SK-N-MC (cell line): Measurements from ENCODE around the gene UNC119B.
"Not testable (repeated sequence)": the region's sequence is repeated elsewhere in the genome, so short reads cannot be mapped to it uniquely, and the experiment has no call there.

Experiments
- DNase-seq: peaks from one replicate; pipeline ENCODE4 v3.0.0-alpha.2; 2011; ENCODE audit warnings: low read depth, low spot score
- H3K27ac ChIP-seq: fragments of 200-600 bp; sonication (generic); 2 replicates; pipeline ENCODE4 v1.5.1; 2016; ENCODE audit warnings: mixed run types
- H3K36me3 ChIP-seq: fragments of 200-600 bp; sonication (generic); 2 replicates; pipeline ENCODE4 v1.6.1; 2017; ENCODE audit warnings: antibody characterized with exemption, low read length, mixed read lengths; ENCODE audit not compliant: insufficient read depth
- H3K4me3 ChIP-seq: fragments of 200-600 bp; sonication (generic); 2 replicates; pipeline ENCODE4 v1.5.1; 2016
- H3K9ac ChIP-seq: fragments of 200-600 bp; sonication (generic); 2 replicates; pipeline ENCODE4 v1.8.0; 2017; ENCODE audit warnings: mixed run types, mixed read lengths; ENCODE audit not compliant: insufficient read length
- H3K9me3 ChIP-seq: fragments of 200-600 bp; sonication (generic); 2 replicates; pipeline ENCODE4 v1.6.1; 2017; ENCODE audit warnings: low read depth, mild to moderate bottlenecking, antibody characterized with exemption, low read length, moderate library complexity, mixed read lengths
- EZH2 ChIP-seq: fragments of 200-600 bp; sonication (generic); IDR thresholded peaks from one replicate; pipeline ENCODE4 v1.6.1; 2017; ENCODE audit warnings: antibody characterized with exemption
- FOXP2 ChIP-seq: optimal IDR thresholded peaks from 2 replicates; pipeline ENCODE3; 2011; ENCODE audit warnings: mild to moderate bottlenecking, moderate library complexity; ENCODE audit not compliant: insufficient read depth; ENCODE audit errors: extremely low read length, control extremely low read depth
- POLR2AphosphoS5 ChIP-seq: IDR thresholded peaks from 2 replicates; pipeline ENCODE4 v1.6.1; 2012; ENCODE audit warnings: mild to moderate bottlenecking, low read depth, low read length, borderline replicate concordance

The UNC119B gene

GRCh38 chr12:120710031-120710804, at the start of gene UNC119B:
UNC119B (plus strand) TSS chr12:120710458; CDS start chr12:120710475, 17 bp downstream.
- H3K27ac ChIP-seq, result 0 out of 2 replicates have a peak within 1 kb of the TSS, but pooled peaks have one; percentile 6
- peaks cover 22% of the 10 kb centered on the region for H3K36me3 ChIP-seq
- H3K4me3 ChIP-seq, result peak within 1 kb of the TSS; percentile 91
- TF ChIP-seq FOXP2, result no peak
- peak; percentile 76; the same call in 1 of the 2 replicates for TF ChIP-seq POLR2AphosphoS5
- DNase-seq, result no peak
- peak within 1 kb of the TSS; percentile 91 for H3K9ac ChIP-seq
- H3K9me3 ChIP-seq, result no peaks in the 10 kb centered on the region

DNA sequence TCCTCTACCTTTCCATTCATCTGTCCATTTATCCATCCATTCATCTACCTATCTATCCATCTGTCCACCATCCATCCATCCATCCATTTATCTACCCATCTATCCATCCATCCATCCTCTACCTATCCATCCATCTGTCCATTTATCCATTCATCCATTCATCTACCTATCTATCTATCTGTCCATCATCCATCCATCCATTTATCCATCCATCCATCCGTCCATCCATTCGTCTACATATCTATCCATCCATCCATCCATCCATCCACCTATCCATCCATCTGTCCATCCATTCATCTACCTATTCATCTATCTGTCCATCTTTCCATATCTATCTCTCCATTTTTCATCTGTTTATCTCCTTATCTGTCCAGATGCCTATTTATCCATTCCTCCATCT, 48.8 kb upstream of the UNC119B start:
- Histone ChIP-seq H3K36me3 (no peaks in the 10 kb centered on the region), H3K9me3 (no peaks in the 10 kb centered on the region), H3K27ac (no peak overlapping the region), H3K4me3 (no peak overlapping the region), H3K9ac (no peak overlapping the region)
- DNase-seq, result no peak
- TF ChIP-seq POLR2AphosphoS5 (no peak), FOXP2 (no peak), EZH2 (no peak)

DNA sequence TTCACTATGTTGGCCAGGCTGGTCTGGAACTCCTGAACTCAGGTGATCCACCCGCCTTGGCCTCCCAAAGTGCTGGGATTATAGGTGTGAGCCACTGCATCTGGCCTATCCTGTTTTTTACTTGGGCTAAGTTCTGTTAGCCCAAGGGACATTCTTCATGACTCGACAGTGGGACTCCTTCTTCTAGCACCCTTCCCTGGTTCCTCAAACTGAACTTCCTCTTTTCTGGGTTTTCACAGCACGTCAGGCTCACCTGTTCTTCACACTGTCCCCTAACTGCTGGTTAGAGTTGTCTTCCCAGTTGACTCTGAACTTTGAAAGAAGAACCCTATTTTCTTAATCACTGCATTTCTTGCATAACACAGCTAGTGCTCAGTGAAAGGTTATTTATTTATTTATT, 47.4 kb upstream of the UNC119B start:
- DNase-seq, result no peak
- H3K4me3 ChIP-seq, result no peak overlapping the region
- no peaks in the 10 kb centered on the region for H3K36me3 ChIP-seq
- H3K9ac ChIP-seq, result no peak overlapping the region
- no peak overlapping the region for H3K27ac ChIP-seq
- no peaks in the 10 kb centered on the region for H3K9me3 ChIP-seq
- TF ChIP-seq EZH2, result no peak
- TF ChIP-seq POLR2AphosphoS5, result no peak
- no peak for TF ChIP-seq FOXP2

GRCh38 chr12:120663741-120664140, 46.5 kb upstream of the UNC119B start:
- no peak overlapping the region for H3K27ac ChIP-seq
- TF ChIP-seq POLR2AphosphoS5, result no peak
- TF ChIP-seq EZH2, result no peak
- no peak overlapping the region for H3K9ac ChIP-seq
- H3K9me3 ChIP-seq, result no peaks in the 10 kb centered on the region
- no peak overlapping the region for H3K4me3 ChIP-seq
- H3K36me3 ChIP-seq, result no peaks in the 10 kb centered on the region
- no peak for DNase-seq

- TF ChIP-seq EZH2 (no peak), FOXP2 (no peak), POLR2AphosphoS5 (no peak)
- Histone ChIP-seq H3K4me3 (no peak overlapping the region), H3K36me3 (no peaks in the 10 kb centered on the region), H3K9ac (no peak overlapping the region), H3K27ac (no peak overlapping the region), H3K9me3 (no peaks in the 10 kb centered on the region)
- no peak for DNase-seq
These were observed 43.5 kb upstream of the UNC119B start for GRCh38 chr12:120666571-120667390.

DNA sequence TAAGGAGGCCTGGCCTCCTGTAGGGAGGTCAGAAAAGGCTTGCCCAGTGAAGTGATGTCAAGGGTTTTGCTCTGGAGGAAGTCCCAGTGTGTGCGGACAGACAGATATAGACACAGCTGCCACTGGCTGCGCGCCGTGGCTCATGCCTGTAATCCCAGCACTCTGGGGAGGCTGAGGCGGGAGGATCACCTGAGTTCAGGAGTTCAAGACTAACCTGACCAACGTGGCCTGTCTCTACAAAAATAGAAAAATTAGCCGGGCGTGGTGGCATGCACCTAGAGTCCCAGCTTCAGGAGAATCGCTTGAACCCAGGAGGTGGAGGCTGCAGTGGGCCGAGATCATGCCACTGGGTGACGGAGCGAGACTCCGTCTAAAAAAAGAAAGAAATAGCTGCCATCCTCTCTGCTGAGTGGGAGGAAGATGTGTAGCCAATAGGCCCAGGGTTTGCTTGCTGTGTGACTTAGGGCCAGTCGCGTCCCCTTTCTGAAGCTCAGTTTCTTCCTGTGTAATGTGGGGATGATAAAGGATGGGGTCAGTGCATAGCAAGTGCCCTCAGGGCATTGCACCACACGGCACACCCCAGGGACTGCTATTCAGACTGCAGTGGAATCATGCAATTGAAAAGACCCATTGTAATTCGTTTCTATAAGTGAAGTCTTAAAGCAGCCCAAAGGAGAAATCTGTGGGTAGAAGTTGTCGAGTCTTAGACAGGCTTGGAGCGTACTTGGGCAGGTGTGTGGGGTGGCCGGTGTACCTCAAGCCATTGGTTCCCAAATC, 42.0 kb upstream of the UNC119B start:
- no peak for DNase-seq
- no peak overlapping the region for H3K27ac ChIP-seq
- no peaks in the 10 kb centered on the region for H3K36me3 ChIP-seq
- H3K4me3 ChIP-seq, result no peak overlapping the region
- no peak overlapping the region for H3K9ac ChIP-seq
- no peaks in the 10 kb centered on the region for H3K9me3 ChIP-seq
- TF ChIP-seq POLR2AphosphoS5 (no peak), FOXP2 (no peak), EZH2 (no peak)

DNA sequence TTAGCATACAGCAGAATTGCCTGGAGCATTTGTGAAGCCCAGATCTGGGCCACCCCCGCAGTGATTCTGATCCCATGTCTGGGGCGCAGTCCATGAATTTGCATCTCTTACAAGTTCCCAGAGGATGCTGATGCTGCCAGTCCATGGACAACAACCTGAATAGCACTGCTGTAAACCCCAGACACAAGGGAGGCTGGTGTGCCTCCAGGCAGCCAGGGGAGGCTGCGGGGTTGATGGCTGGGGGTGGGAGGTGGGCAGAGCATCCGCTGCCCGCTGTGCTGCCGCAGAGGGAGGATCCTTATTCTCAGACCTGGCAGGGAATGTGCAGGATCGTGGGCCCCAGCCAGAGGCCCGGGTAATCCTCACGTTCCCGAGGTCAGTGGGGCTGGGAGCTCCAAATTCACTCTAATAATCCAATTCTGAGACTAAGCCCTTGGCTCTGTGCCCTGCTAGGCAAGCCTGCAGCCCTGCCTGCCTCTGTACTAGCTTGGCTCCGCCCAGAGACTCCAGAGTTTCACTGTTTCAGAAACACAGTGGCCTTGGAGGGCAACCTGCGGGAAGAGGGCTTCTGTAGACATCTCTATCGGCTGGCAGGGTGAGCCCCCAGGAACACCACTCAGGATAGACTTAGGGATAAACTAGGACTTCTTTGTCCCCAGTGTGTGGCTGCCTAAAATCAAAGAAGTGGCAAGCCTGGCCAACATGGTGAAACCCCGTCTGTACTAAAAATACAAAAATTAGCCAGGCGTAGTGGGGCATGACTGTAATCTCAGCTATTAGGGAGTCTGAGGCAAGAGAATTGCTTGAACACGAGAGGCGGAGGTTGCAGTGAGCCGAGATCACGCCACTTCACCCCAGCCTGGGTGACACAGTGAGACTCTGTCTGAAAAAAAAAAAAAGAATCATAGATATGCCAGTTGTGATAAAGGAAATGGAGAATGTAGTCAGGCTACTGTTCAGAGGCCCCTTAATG, 41.1 kb upstream of the UNC119B start:
- Histone ChIP-seq H3K9me3 (no peaks in the 10 kb centered on the region), H3K4me3 (0 out of 2 replicates have a peak overlapping the region, but pooled peaks have one; percentile 31), H3K9ac (peak overlapping the region; percentile 35), H3K36me3 (no peaks in the 10 kb centered on the region), H3K27ac (no peak overlapping the region)
- TF ChIP-seq EZH2 (no peak), POLR2AphosphoS5 (no peak), FOXP2 (no peak)
- DNase-seq, result no peak

- DNase-seq, H3K9ac ChIP-seq, H3K27ac ChIP-seq, H3K9me3 ChIP-seq, H3K4me3 ChIP-seq, H3K36me3 ChIP-seq: not testable (repeated sequence)
These were observed 40.0 kb upstream of the UNC119B start for GRCh38 chr12:120670237-120670636.
